IMR-90 (cell line): ENCODE data around the gene LZTFL1. TPM values are rescaled to one million over a fixed set of nuclear protein-coding genes. Genes with fewer than 3 reads are reported as not detected.

Source experiments
- ATAC-seq: fragments of 200-7000 bp; cut with Tn5 transposase; 2 replicates; pipeline ENCODE4 v1.9.1; 2020; ENCODE audit warnings: low read depth, mild to moderate bottlenecking, moderate library complexity
- BruUV-seq: library from RNA; stranded (reverse); fragments of 400-500 nt; replicated peaks from 2 replicates; lab custom pipeline; 2021; lab: Mats Ljungman, UMichigan
- CTCF ChIA-PET: fragments of 300-600 bp; formaldehyde crosslinking; extraction: SDS; loops from one replicate; lab custom pipeline; 2021; ENCODE audit warnings: antibody characterized with exemption; lab: Yijun Ruan, JAX
- POLR2A ChIA-PET: fragments of 300-600 bp; sonication (Branson Sonifier 250); formaldehyde crosslinking; loops from one replicate; lab custom pipeline; 2022; ENCODE audit warnings: antibody characterized with exemption; ENCODE audit not compliant: unreplicated experiment; lab: Charles Lee
- DNase-seq: peaks from one replicate; pipeline ENCODE4 v3.0.0; 2013
- H2AFZ ChIP-seq: replicated peaks from 2 replicates; pipeline ENCODE3; 2013; ENCODE audit warnings: low read length, mild to moderate bottlenecking; ENCODE audit not compliant: poor library complexity
- H2AK5ac ChIP-seq: 2 replicates; pipeline ENCODE4 v1.6.1; 2013; ENCODE audit warnings: low read depth, low read length, inconsistent platforms
- H2AK9ac ChIP-seq: replicated peaks from 2 replicates; pipeline ENCODE3; 2013; ENCODE audit warnings: mild to moderate bottlenecking, low read depth, low read length, moderate library complexity; ENCODE audit not compliant: poor library complexity
- H2BK120ac ChIP-seq: 2 replicates; pipeline ENCODE4 v1.6.1; 2013; ENCODE audit warnings: low read depth, low read length, inconsistent platforms
- H2BK15ac ChIP-seq: 3 replicates; pipeline ENCODE4 v1.6.1; 2013; ENCODE audit warnings: low read depth, low read length, inconsistent platforms
- H2BK20ac ChIP-seq: 2 replicates; pipeline ENCODE4 v1.6.1; 2013; ENCODE audit warnings: low read depth, mild to moderate bottlenecking, inconsistent platforms, low read length, moderate library complexity
- H2BK5ac ChIP-seq: 2 replicates; pipeline ENCODE4 v1.6.1; 2013; ENCODE audit warnings: mild to moderate bottlenecking, low read depth, low read length, inconsistent platforms; ENCODE audit not compliant: poor library complexity, severe bottlenecking
- H3K14ac ChIP-seq: replicated peaks from 2 replicates; pipeline ENCODE4 v1.6.1; 2013; ENCODE audit warnings: low read depth, low read length, inconsistent platforms
- H3K18ac ChIP-seq: 2 replicates; pipeline ENCODE4 v1.6.1; 2013; ENCODE audit warnings: low read depth, low read length, control low read depth
- H3K23ac ChIP-seq: 2 replicates; pipeline ENCODE4 v1.6.1; 2013; ENCODE audit warnings: low read depth, low read length, inconsistent platforms
- H3K27ac ChIP-seq: 2 replicates; pipeline ENCODE4 v1.5.1; 2013; ENCODE audit warnings: mild to moderate bottlenecking, control low read depth, low read length; ENCODE audit not compliant: insufficient read depth
- H3K27me3 ChIP-seq: 2 replicates; pipeline ENCODE4 v1.6.1; 2013; ENCODE audit warnings: low read length; ENCODE audit not compliant: control insufficient read depth, insufficient read depth
- H3K36me3 ChIP-seq: 2 replicates; pipeline ENCODE4 v1.6.1; 2013; ENCODE audit warnings: low read length, mixed read lengths; ENCODE audit not compliant: control insufficient read depth, insufficient read depth
- H3K4ac ChIP-seq: 2 replicates; pipeline ENCODE4 v1.6.1; 2013; ENCODE audit warnings: low read depth, low read length, inconsistent platforms
- H3K4me1 ChIP-seq: 2 replicates; pipeline ENCODE4 v1.6.1; 2013; ENCODE audit warnings: low read length, mixed read lengths; ENCODE audit not compliant: control insufficient read depth, insufficient read depth
- H3K4me2 ChIP-seq: 2 replicates; pipeline ENCODE4 v1.6.1; 2013; ENCODE audit warnings: low read depth, mild to moderate bottlenecking, control low read depth, low read length, moderate library complexity
- H3K4me3 ChIP-seq: 2 replicates; pipeline ENCODE4 v1.5.1; 2013; ENCODE audit warnings: low read depth, mild to moderate bottlenecking, control low read depth, low read length, moderate library complexity; ENCODE audit not compliant: insufficient read depth
- H3K56ac ChIP-seq: 2 replicates; pipeline ENCODE4 v1.6.1; 2013; ENCODE audit warnings: low read length, inconsistent platforms; ENCODE audit not compliant: insufficient read depth; ENCODE audit errors: extremely low read depth
- H3K79me1 ChIP-seq, 2 experiments: 2 replicates each; pipeline ENCODE4 v1.6.1; 2013; ENCODE audit warnings: low read length in 2 of 2, inconsistent platforms in 1 of 2, low read depth in 1 of 2
- H3K9ac ChIP-seq: 2 replicates; pipeline ENCODE4 v1.6.1; 2013; ENCODE audit warnings: low read depth, low read length, control low read depth
- H3K9me1 ChIP-seq: 2 replicates; pipeline ENCODE4 v1.6.1; 2013; ENCODE audit warnings: low read length, inconsistent platforms; ENCODE audit not compliant: insufficient read depth
- H3K9me3 ChIP-seq: 2 replicates; pipeline ENCODE4 v1.6.1; 2013; ENCODE audit warnings: low read length; ENCODE audit not compliant: control insufficient read depth, insufficient read depth
- H4K20me1 ChIP-seq: 2 replicates; pipeline ENCODE4 v1.6.1; 2013; ENCODE audit warnings: low read length, inconsistent platforms; ENCODE audit not compliant: insufficient read depth
- H4K5ac ChIP-seq: 2 replicates; pipeline ENCODE4 v1.6.1; 2013; ENCODE audit warnings: mild to moderate bottlenecking, low read depth, low read length, control low read depth
- H4K8ac ChIP-seq, 2 experiments: 2 replicates each; pipeline ENCODE4 v1.6.1; 2013; ENCODE audit warnings: low read depth in 2 of 2, low read length in 2 of 2, control low read depth in 1 of 2, inconsistent platforms in 1 of 2
- H4K91ac ChIP-seq: 2 replicates; pipeline ENCODE4 v1.6.1; 2013; ENCODE audit warnings: low read depth, low read length, inconsistent platforms; ENCODE audit not compliant: insufficient read depth
- CEBPB ChIP-seq: IDR thresholded peaks from 2 replicates; pipeline ENCODE4 v1.6.1; 2012; ENCODE audit warnings: low read depth, low read length, improper control_type of control experiment
- CHD1 ChIP-seq: IDR thresholded peaks from 2 replicates; pipeline ENCODE4 v1.6.1; 2012; ENCODE audit warnings: low read depth, low read length, improper control_type of control experiment
- FOS ChIP-seq: fragments of 150-350 bp; IDR thresholded peaks from 2 replicates; pipeline ENCODE4 v1.6.1; 2016; ENCODE audit warnings: low read depth, low read length
- MAFK ChIP-seq: IDR thresholded peaks from 2 replicates; pipeline ENCODE4 v1.6.1; 2012; ENCODE audit warnings: low read depth, low read length, improper control_type of control experiment
- MAZ ChIP-seq: IDR thresholded peaks from 2 replicates; pipeline ENCODE4 v1.6.1; 2012; ENCODE audit warnings: low read depth, mild to moderate bottlenecking, low read length, improper control_type of control experiment, moderate library complexity, borderline replicate concordance
- MXI1 ChIP-seq: IDR thresholded peaks from 2 replicates; pipeline ENCODE4 v1.6.1; 2012; ENCODE audit warnings: low read depth, mild to moderate bottlenecking, low read length, moderate library complexity, borderline replicate concordance
- POLR2A ChIP-seq: IDR thresholded peaks from 2 replicates; pipeline ENCODE4 v1.6.1; 2012; ENCODE audit warnings: mild to moderate bottlenecking, low read depth, low read length
- RCOR1 ChIP-seq: IDR thresholded peaks from 2 replicates; pipeline ENCODE4 v1.6.1; 2012; ENCODE audit warnings: mild to moderate bottlenecking, low read length, improper control_type of control experiment; ENCODE audit not compliant: insufficient replicate concordance
- RFX5 ChIP-seq: IDR thresholded peaks from 2 replicates; pipeline ENCODE4 v1.8.0; 2012; ENCODE audit warnings: low read depth, mild to moderate bottlenecking, low read length, moderate library complexity
- SMC3 ChIP-seq: fragments of 150-350 bp; IDR thresholded peaks from 2 replicates; pipeline ENCODE4 v1.6.1; 2016; ENCODE audit warnings: low read depth, mild to moderate bottlenecking, antibody characterized with exemption, low read length, moderate library complexity
- WGBS, 2 experiments: methylation state at CpG; one replicate each; pipeline versions ENCODE4 v1.1.5 to v1.1.7; 2013; ENCODE audit warnings: missing lambda C conversion rate in 2 of 2; ENCODE audit not compliant: insufficient read length in 1 of 2; ENCODE audit errors: extremely low coverage in 2 of 2; 5-methylcytosine and 5-hydroxymethylcytosine counted together
- dilution Hi-C: fragments of 300-500 bp; cut with HindIII; formaldehyde crosslinking; loops from one replicate; pipeline ENCODE4 v1.14.3; 2018; ENCODE audit warnings: low sequenced_read_pairs; ENCODE audit not compliant: unreplicated experiment
- in situ Hi-C: fragments of 300-500 bp; cut with MboI; formaldehyde crosslinking; loops from 3 replicates; pipeline ENCODE4 v1.14.3; 2019; ENCODE audit warnings: low sequenced_read_pairs, inconsistent platforms, mixed read lengths
- intact Hi-C: fragments of 100-400 bp; cut with micrococcal nuclease; formaldehyde crosslinking; loops from 2 replicates; pipeline ENCODE4 v1.10.0; 2022
- polyA plus RNA-seq, 3 experiments: library from polyadenylated mRNA; depleted of rRNA; stranded (reverse); fragments of >200 nt; gene quantifications; 2 replicates each; pipeline ENCODE4 v1.2.3, GENCODE V29; 2012; ENCODE audit warnings: low replicate concordance in 1 of 3
- total RNA-seq: library from RNA; depleted of rRNA; stranded (reverse); fragments of >200 nt; gene quantifications from 2 replicates; pipeline ENCODE4 v1.2.3, GENCODE V29; 2012
- TF ChIP-seq, protein P1 (sequence below): conservative IDR thresholded peaks from 2 replicates; pipeline ENCODE4 v1.5.1; 2012; ENCODE audit warnings: mild to moderate bottlenecking, low read depth, low read length, improper control_type of control experiment

Gene LZTFL1
- total and polyA plus RNA-seq, 2 of the 4 experiments (the other 2 are of a cell fraction): 10.3 to 10.4 TPM

DNA sequence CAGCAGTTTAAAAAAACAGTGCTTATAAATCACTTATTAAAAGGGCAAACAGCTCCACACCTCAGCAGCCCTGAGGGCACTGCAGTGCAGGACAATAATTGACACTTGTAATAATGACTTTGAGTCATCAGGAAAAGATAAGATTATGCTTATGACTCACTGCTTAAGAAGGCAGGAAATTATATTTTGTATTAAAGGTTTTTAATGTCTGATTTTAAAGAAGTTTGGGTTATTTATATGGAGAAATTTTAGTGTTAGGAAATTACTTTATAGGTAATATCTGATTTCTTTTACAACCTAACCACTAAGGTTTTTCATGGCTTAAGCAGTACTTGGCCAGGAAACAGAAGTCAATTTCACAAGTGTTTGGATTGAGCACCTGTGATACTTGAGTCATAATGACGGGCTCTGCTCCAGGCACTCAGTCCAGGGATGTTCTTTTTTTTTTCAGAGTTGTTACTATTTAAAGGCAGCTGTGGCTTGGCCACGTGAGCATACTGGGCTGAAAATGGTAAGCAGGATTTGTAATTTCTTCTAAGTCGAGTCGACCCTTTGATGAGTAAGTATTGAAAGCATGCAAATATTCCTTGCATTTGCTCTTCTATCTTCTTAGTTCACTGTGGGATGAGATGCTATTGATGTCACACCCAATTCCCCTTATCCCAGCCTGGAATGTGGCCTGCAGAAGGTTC is 23.9 kb downstream of the LZTFL1 start (continued):
- TF ChIP-seq MAZ (0 out of 2 replicates have a peak, but pooled peaks have one; percentile 26), CEBPB (peak; percentile 83)

DNA sequence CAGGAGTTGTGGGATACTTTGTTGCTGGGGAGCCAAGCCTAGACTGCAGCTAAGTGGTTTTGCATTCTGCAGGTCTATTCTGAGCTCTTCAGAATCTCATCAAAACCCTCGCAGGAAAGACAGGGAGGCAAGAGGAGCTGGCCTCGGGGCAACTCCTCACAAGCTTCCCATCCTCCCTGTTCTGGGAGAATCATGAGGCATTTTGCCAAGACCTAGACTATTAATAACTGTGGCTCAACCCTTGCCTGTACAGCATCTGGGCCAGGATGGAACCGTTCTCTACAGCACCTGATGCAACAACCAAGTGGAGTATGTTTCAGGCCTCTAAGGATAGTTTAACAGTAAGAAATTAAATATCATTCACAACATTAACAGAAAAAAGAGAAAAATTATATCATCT is 25.4 kb downstream of the LZTFL1 start:
- no peak overlapping the region for H4K5ac ChIP-seq
- in situ Hi-C loops (no loop called here), dilution Hi-C loops (no loop called here), intact Hi-C loops (no loop called here)
- CTCF ChIA-PET: interaction anchor here (0.6 kb wide), 1 partner anchor 791 kb away, joined by 3 read pairs; the partner anchor contains the start of gene CLEC3B
- H3K4me3 ChIP-seq: no peak overlapping the region
- peaks cover 8% of the 10 kb centered on the region for H3K9me1 ChIP-seq
- no peak overlapping the region for H3K23ac ChIP-seq
- 0 out of 2 replicates have a peak overlapping the region, but pooled peaks have one; percentile 42 for H2AK5ac ChIP-seq
- no peak overlapping the region for H2AK9ac ChIP-seq
- peak; percentile 41 for DNase-seq
- H2BK5ac ChIP-seq: no peak overlapping the region
- H4K91ac ChIP-seq: no peak overlapping the region
- H3K27ac ChIP-seq: no peak overlapping the region
- no peak overlapping the region for H3K9ac ChIP-seq
- no peak overlapping the region for H3K4ac ChIP-seq
- H3K79me1 ChIP-seq: no peaks in the 10 kb centered on the region
- no peak overlapping the region for H4K8ac ChIP-seq
- H3K56ac ChIP-seq: no peak overlapping the region
- H2BK120ac ChIP-seq: no peak overlapping the region
- peaks cover 12% of the 10 kb centered on the region for H3K4me1 ChIP-seq
- H3K9me3 ChIP-seq: no peaks in the 10 kb centered on the region
- no peak overlapping the region for H2AFZ ChIP-seq
- H4K20me1 ChIP-seq: peaks cover 8% of the 10 kb centered on the region; the same call in 1 of the 2 replicates
- no peak for ATAC-seq
- no peak overlapping the region for H3K14ac ChIP-seq
- no peak overlapping the region for H2BK20ac ChIP-seq
- H2BK15ac ChIP-seq: no peak overlapping the region; the same call in 2 of the 3 replicates
- no CpG with 5 or more reads among the region's 3 CpGs for WGBS, 2 experiments
- TF ChIP-seq SMC3: no peak
- no peak for TF ChIP-seq MXI1
- TF ChIP-seq POLR2A: no peak
- no peak for TF ChIP-seq FOS
- TF ChIP-seq, protein P1, sequence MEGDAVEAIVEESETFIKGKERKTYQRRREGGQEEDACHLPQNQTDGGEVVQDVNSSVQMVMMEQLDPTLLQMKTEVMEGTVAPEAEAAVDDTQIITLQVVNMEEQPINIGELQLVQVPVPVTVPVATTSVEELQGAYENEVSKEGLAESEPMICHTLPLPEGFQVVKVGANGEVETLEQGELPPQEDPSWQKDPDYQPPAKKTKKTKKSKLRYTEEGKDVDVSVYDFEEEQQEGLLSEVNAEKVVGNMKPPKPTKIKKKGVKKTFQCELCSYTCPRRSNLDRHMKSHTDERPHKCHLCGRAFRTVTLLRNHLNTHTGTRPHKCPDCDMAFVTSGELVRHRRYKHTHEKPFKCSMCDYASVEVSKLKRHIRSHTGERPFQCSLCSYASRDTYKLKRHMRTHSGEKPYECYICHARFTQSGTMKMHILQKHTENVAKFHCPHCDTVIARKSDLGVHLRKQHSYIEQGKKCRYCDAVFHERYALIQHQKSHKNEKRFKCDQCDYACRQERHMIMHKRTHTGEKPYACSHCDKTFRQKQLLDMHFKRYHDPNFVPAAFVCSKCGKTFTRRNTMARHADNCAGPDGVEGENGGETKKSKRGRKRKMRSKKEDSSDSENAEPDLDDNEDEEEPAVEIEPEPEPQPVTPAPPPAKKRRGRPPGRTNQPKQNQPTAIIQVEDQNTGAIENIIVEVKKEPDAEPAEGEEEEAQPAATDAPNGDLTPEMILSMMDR: no peak
- no peak for TF ChIP-seq CHD1
- no peak for TF ChIP-seq RFX5
- TF ChIP-seq RCOR1: no peak
- no peak for TF ChIP-seq MAZ
- TF ChIP-seq MAFK: no peak
- no TSS peak for BruUV-seq
- no peaks in the 10 kb centered on the region for H3K27me3 ChIP-seq
- H3K36me3 ChIP-seq: no peaks in the 10 kb centered on the region
- POLR2A ChIA-PET: no interaction called here
- no peak overlapping the region for H3K4me2 ChIP-seq
- H3K18ac ChIP-seq: no peak overlapping the region
